PC-9 (cell line): ENCODE measurements around the gene CUX1. TPM values are rescaled to one million over a fixed set of nuclear protein-coding genes. Genes with fewer than 3 reads are reported as not detected.

Experiments used
- BruUV-seq: library from RNA; stranded (reverse); fragments of 400-500 nt; replicated peaks from 2 replicates; lab custom pipeline; 2021; lab: Mats Ljungman, UMichigan
- CTCF ChIA-PET: fragments of 300-600 bp; sonication (Branson Sonifier 250); formaldehyde crosslinking; loops from one replicate; lab custom pipeline; 2022; ENCODE audit warnings: antibody characterized with exemption; lab: Charles Lee
- POLR2A ChIA-PET: fragments of 300-600 bp; sonication (Branson Sonifier 250); formaldehyde crosslinking; loops from one replicate; lab custom pipeline; 2022; ENCODE audit warnings: antibody characterized with exemption; ENCODE audit not compliant: unreplicated experiment; lab: Charles Lee
- DNase-seq, 2 experiments: peaks; one replicate each; pipeline versions ENCODE4 v3.0.0 to v3.0.0-alpha.2; 2015 to 2022; ENCODE audit warnings: mixed read lengths in 1 of 2
- H2AFZ ChIP-seq: fragments of 200-600 bp; sonication (generic); 2 replicates; pipeline ENCODE4 v1.8.1; 2017; ENCODE audit warnings: antibody characterized with exemption
- H3F3A ChIP-seq: fragments of 200-600 bp; sonication (generic); 2 replicates; pipeline ENCODE4 v1.8.1; 2017; ENCODE audit warnings: antibody characterized with exemption, mild to moderate bottlenecking, low read depth; ENCODE audit not compliant: insufficient read depth
- H3K27ac ChIP-seq: fragments of 200-600 bp; sonication (generic); 2 replicates; pipeline ENCODE4 v1.6.1; 2016; ENCODE audit warnings: mixed run types
- H3K27me3 ChIP-seq: fragments of 200-600 bp; sonication (generic); 2 replicates; pipeline ENCODE4 v1.6.1; 2016; ENCODE audit warnings: low read depth, mixed run types; ENCODE audit not compliant: insufficient read depth
- H3K36me3 ChIP-seq: fragments of 200-600 bp; sonication (generic); 2 replicates; pipeline ENCODE4 v1.6.1; 2016; ENCODE audit warnings: low read depth, mixed run types
- H3K4me1 ChIP-seq: fragments of 200-600 bp; sonication (generic); replicated peaks from 2 replicates; pipeline ENCODE4 v1.6.1; 2016; ENCODE audit warnings: mixed run types; ENCODE audit not compliant: insufficient read depth
- H3K4me2 ChIP-seq: fragments of 200-600 bp; sonication (generic); 2 replicates; pipeline ENCODE4 v1.6.1; 2017; ENCODE audit warnings: mixed run types
- H3K4me3 ChIP-seq: fragments of 200-600 bp; sonication (generic); 2 replicates; pipeline ENCODE4 v1.6.1; 2016; ENCODE audit warnings: mixed run types
- H3K79me2 ChIP-seq: fragments of 200-600 bp; sonication (generic); 2 replicates; pipeline ENCODE4 v1.6.1; 2017; ENCODE audit warnings: low read depth, mixed run types
- H3K9me2 ChIP-seq: fragments of 200-600 bp; sonication (generic); 2 replicates; pipeline ENCODE4 v1.8.1; 2017; ENCODE audit warnings: mild to moderate bottlenecking; ENCODE audit not compliant: insufficient read depth
- H3K9me3 ChIP-seq: fragments of 200-600 bp; sonication (generic); 2 replicates; pipeline ENCODE4 v1.8.1; 2016; ENCODE audit warnings: low read depth; ENCODE audit not compliant: insufficient read depth
- H4K20me1 ChIP-seq: fragments of 200-600 bp; sonication (generic); 2 replicates; pipeline ENCODE4 v1.8.1; 2017; ENCODE audit not compliant: insufficient read depth
- CTCF ChIP-seq: fragments of 200-600 bp; sonication (generic); conservative IDR thresholded peaks from 2 replicates; pipeline ENCODE4 v1.6.1; 2017; ENCODE audit warnings: mixed run types, antibody characterized with exemption, mild to moderate bottlenecking, moderate library complexity
- EZH2 ChIP-seq: fragments of 200-600 bp; sonication (generic); IDR thresholded peaks from 2 replicates; pipeline ENCODE4 v1.8.0; 2017; ENCODE audit warnings: antibody characterized with exemption, low read depth
- intact Hi-C: fragments of 100-400 bp; cut with micrococcal nuclease; formaldehyde crosslinking; loops from one replicate; pipeline ENCODE4 v1.10.0; 2022; ENCODE audit not compliant: unreplicated experiment
- total RNA-seq: library from RNA; stranded (reverse); gene quantifications from 2 replicates; pipeline ENCODE4 v1.2.3, GENCODE V29; 2021

The CUX1 gene
- total RNA-seq, 1 experiment from 2014 or later, result 83.3 TPM

- POLR2A ChIA-PET, result no interaction called here
- peaks cover 34% of the 10 kb centered on the region for H3F3A ChIP-seq
- H3K79me2 ChIP-seq, result peaks cover 58% of the 10 kb centered on the region
- no peaks in the 10 kb centered on the region for H3K9me3 ChIP-seq
- no peak for DNase-seq
- H3K27me3 ChIP-seq, result no peaks in the 10 kb centered on the region
- H3K36me3 ChIP-seq, result no peaks in the 10 kb centered on the region
- no peak for TF ChIP-seq EZH2
- no peak for TF ChIP-seq CTCF
- CTCF ChIA-PET, result interaction anchor here (0.6 to 0.9 kb wide), 2 partner anchors 150 to 539 kb away, joined by 3 to 8 read pairs; no protein-coding TSS in a partner anchor
- H3K4me2 ChIP-seq, result no peak overlapping the region
- H3K4me1 ChIP-seq, result peaks cover 51% of the 10 kb centered on the region
- H2AFZ ChIP-seq, result no peak overlapping the region
- H4K20me1 ChIP-seq, result no peaks in the 10 kb centered on the region
- BruUV-seq, result no TSS peak
- no peak overlapping the region for H3K27ac ChIP-seq
- no peak overlapping the region for H3K4me3 ChIP-seq
- H3K9me2 ChIP-seq, result no peaks in the 10 kb centered on the region
- intact Hi-C loops, result no loop called here
These were observed 62.1 kb downstream of the CUX1 start for GRCh38 chr7:101879565-101879964.

- intact Hi-C loops, result loop anchor here (10.0 kb wide), 1 partner anchor 514 kb away; the partner anchor contains the start of gene PRKRIP1
- Histone ChIP-seq H3K27me3 (no peaks in the 10 kb centered on the region), H3K9me3 (no peaks in the 10 kb centered on the region), H4K20me1 (no peaks in the 10 kb centered on the region), H3K27ac (peak overlapping the region; percentile 99), H3K4me2 (peak overlapping the region; percentile 78), H2AFZ (no peak overlapping the region), H3F3A (peaks cover 34% of the 10 kb centered on the region), H3K4me3 (no peak overlapping the region), H3K4me1 (peaks cover 51% of the 10 kb centered on the region), H3K36me3 (no peaks in the 10 kb centered on the region), H3K79me2 (peaks cover 58% of the 10 kb centered on the region), H3K9me2 (no peaks in the 10 kb centered on the region)
- TF ChIP-seq EZH2 (no peak), CTCF (no peak)
- DNase-seq, result no peak
- BruUV-seq, result no TSS peak
- ChIA-PET CTCF (no interaction called here), POLR2A (no interaction called here)
These were observed 63.0 kb downstream of the CUX1 start for GRCh38 chr7:101880282-101881054.

GRCh38 chr7:101882005-101882421 is 64.6 kb downstream of the CUX1 start:
- no peak for TF ChIP-seq CTCF
- Histone ChIP-seq H3K79me2 (peaks cover 66% of the 10 kb centered on the region), H3K27ac (peak overlapping the region; percentile 99), H2AFZ (no peak overlapping the region), H3K27me3 (no peaks in the 10 kb centered on the region), H3K4me3 (peak overlapping the region; percentile 36; the same call in 1 of the 2 replicates), H3K9me2 (no peaks in the 10 kb centered on the region), H3K9me3 (no peaks in the 10 kb centered on the region), H3F3A (peaks cover 34% of the 10 kb centered on the region), H4K20me1 (no peaks in the 10 kb centered on the region), H3K36me3 (no peaks in the 10 kb centered on the region), H3K4me2 (peak overlapping the region; percentile 78), H3K4me1 (peaks cover 51% of the 10 kb centered on the region)
- intact Hi-C loops, result loop anchor here (1.0 to 10.0 kb wide), 3 partner anchors 65 to 513 kb away; partner anchors contain the start of genes CUX1 and PRKRIP1
- POLR2A ChIA-PET, result interaction anchor here (0.6 to 0.7 kb wide), 2 partner anchors 24 to 268 kb away, joined by 3 read pairs; no protein-coding TSS in a partner anchor
- CTCF ChIA-PET, result interaction anchor here (0.6 to 1.8 kb wide), 4 partner anchors 12 to 172 kb away, joined by 4 to 15 read pairs (median 4); no protein-coding TSS in a partner anchor
- peak; percentile 71 to 93 for DNase-seq
- no TSS peak for BruUV-seq
